LNCAP (cell line): Measurements from ENCODE around the gene IFI6.

Experiments
- TF ChIP-seq, protein P1 (sequence below): fragments of 450-650 bp; IDR thresholded peaks from 2 replicates; pipeline ENCODE4 v1.5.1; 2017; ENCODE audit warnings: mild to moderate bottlenecking

The IFI6 gene

DNA sequence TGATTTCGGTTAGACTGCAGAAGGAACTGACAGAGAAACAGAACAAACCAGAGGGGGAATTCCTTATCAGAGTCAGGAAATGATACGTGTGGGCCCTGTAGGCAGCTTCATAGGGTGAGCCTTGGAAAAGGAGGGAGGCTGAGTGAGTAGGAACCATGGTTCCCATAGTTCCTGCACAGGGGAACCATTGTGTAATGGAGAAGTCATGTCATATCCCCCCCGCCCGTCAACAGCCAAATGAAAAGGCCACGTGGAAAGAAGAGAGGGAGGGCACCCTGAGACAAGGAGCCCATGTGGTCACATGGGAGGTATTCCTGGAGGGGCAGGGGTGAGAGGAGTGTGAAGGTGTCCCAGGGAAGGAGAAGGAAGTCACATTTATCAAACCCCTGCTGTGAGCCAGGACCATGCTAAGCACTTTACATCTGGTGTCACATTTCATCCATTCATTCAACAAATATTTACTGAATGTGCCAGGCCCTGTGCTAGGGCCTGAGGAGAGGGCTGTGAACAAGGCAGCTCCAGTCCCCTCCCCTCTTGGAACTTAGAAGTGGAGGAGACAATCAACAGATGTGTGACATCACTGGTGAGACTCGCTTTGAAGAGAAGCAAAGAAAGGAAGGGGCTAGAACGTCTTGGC lies 21.3 kb downstream of the IFI6 start:
- TF ChIP-seq, protein P1, sequence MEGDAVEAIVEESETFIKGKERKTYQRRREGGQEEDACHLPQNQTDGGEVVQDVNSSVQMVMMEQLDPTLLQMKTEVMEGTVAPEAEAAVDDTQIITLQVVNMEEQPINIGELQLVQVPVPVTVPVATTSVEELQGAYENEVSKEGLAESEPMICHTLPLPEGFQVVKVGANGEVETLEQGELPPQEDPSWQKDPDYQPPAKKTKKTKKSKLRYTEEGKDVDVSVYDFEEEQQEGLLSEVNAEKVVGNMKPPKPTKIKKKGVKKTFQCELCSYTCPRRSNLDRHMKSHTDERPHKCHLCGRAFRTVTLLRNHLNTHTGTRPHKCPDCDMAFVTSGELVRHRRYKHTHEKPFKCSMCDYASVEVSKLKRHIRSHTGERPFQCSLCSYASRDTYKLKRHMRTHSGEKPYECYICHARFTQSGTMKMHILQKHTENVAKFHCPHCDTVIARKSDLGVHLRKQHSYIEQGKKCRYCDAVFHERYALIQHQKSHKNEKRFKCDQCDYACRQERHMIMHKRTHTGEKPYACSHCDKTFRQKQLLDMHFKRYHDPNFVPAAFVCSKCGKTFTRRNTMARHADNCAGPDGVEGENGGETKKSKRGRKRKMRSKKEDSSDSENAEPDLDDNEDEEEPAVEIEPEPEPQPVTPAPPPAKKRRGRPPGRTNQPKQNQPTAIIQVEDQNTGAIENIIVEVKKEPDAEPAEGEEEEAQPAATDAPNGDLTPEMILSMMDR = no peak

DNA sequence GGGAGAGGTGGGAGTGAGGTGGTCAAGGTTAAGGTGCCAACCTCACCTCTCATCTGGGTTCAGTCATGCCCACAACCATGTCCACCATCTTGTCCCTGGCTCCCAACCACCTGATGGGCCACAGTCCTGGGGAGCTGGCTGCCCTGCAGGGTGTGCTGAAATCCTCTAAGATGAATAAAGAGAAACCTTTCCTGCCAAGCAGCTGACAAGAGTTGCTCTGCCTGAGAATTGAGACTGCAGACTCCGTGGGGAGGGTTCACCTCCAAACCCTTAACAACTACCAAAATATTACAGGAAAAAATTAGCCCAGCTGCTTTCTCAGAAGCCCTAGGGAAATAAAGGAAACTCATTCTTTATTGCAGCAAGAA lies 21.8 kb downstream of the IFI6 start:
- TF ChIP-seq, protein P1 = no peak

DNA sequence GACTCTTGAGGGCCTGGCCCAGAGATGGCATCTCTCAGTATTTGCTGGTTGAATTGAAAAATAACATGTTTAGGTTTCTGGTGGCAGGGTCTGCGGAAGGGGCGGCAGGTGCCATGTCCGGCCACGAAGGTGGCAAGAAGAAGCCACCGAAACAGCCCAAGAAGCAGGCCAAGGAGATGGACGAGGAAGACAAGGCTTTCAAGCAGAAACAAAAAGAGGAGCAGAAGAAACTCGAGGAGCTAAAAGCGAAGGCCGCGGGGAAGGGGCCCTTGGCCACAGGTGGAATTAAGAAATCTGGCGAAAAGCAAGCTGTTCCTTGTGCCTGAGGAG lies 22.7 kb downstream of the IFI6 start:
- TF ChIP-seq, protein P1 = no peak

DNA sequence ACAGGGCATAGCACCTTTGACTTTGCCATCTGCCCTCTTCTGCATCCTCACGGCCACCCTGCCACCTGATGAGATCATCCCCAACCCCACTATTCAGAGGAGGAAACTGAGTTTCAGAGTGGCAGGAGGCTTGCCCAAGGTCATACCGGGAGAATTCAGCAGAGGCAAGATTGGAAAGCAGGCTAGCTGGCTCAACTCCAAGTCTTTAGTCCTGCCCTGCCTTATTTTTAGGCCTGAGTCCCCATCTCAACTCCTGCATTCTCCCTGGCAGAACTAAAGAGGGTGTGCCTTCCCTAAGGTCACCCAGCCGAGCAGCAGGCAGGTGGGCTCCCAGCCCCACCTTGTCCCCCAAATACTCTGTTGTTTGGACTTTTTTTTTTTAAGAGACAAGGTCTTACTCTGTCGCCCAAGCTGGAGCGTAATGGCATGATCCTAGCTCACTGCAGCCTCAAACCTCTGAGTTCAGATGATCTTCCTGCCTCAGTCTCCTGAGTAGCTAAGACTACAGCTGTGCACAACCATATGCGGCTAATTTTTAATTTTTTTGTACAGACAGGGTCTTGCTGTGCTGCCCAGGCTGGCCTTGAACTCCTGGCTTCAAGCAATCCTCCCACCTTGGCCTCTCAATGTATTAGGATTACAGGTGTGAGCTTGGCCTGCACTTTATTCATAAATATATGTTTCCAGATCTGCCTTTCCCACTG lies 23.2 kb downstream of the IFI6 start:
- TF ChIP-seq, protein P1 = no peak

DNA sequence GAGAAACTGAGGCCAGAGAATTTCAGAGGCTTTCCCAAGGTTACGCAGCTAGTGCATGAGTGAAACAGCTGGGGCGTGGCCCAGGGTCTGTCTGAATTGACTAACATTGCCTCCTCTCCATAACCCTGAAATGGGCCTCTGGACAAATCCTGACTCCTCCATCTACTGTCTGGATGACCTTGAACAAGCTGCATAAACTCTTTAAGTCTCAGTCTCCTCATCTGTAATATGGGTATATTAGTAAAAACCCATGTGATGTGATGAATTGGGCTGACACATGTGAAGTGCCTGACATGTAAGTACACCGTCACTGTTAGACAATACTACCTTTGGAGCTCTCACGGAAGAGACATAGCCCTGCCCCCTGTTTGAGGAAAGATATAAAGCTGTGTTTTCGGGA lies 24.7 kb downstream of the IFI6 start:
- TF ChIP-seq, protein P1 = no peak

DNA sequence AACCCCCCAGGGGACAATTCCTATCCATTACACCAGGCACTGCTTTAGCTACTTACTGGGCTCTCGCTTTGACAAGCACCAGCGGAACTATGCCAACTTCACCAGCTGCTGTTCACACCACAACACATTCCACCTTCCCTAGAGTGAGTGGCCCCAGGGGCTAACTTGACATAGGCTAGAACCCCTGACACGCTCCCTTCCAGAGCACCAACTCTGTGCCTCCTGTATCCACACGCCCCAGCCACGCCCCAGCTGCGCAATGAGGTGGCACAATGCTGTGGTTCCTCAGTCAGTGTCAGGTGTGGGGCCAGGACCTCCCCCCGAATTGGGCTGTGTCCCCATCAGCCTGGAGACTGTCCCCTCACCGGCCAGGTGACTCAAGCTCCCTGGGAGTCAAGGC lies 25.3 kb downstream of the IFI6 start:
- TF ChIP-seq, protein P1 = no peak

DNA sequence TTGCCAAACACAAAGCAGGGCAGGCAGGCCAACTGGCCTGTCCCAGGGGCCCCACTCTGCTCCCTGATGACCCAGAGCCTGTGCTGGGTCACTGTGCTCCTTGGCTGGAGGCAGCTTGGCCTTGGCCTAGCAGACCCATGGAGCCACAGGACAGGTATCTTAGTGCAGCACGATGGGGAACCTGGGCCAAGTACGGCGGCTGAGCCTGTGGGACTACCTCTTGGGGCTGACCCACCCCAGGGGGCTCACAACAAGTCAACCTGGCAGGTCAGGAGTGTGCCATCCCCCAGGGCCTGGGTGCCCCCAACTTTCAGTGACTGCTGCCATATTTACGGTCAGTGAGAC lies 26.9 kb downstream of the IFI6 start:
- TF ChIP-seq, protein P1 = no peak
